Measurements from ENCODE around the gene RHBDL1. TPM values are rescaled to one million over a fixed set of nuclear protein-coding genes. Genes with fewer than 3 reads are reported as not detected.

Gene RHBDL1
- total RNA-seq, 1 donor from 2014 or later: 0.24 TPM

DNA sequence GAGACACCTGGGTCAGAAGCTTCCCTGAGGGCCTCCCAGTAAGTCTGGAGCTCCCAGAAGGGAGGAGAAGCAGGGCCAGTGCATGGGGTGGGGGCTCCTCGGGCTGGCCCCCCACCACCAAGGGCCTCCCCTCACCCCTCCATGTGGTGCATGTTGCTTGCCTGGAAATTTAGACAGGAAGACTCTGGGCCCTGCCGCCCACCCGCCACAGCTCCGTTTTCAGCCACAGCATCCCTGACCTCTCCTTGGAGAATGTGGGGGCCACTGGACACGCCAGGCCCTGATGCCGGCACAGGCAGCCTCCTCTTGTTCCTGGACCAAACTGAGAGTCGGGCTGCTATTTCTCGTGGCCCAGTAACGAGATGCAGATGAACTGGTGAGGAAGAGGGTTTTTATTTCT lies 36.6 kb upstream of the RHBDL1 start:
- TF ChIP-seq, protein P1, sequence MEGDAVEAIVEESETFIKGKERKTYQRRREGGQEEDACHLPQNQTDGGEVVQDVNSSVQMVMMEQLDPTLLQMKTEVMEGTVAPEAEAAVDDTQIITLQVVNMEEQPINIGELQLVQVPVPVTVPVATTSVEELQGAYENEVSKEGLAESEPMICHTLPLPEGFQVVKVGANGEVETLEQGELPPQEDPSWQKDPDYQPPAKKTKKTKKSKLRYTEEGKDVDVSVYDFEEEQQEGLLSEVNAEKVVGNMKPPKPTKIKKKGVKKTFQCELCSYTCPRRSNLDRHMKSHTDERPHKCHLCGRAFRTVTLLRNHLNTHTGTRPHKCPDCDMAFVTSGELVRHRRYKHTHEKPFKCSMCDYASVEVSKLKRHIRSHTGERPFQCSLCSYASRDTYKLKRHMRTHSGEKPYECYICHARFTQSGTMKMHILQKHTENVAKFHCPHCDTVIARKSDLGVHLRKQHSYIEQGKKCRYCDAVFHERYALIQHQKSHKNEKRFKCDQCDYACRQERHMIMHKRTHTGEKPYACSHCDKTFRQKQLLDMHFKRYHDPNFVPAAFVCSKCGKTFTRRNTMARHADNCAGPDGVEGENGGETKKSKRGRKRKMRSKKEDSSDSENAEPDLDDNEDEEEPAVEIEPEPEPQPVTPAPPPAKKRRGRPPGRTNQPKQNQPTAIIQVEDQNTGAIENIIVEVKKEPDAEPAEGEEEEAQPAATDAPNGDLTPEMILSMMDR (IDR thresholded peaks at IDR 0.05): no peak
- Mint-ChIP-seq H3K36me3 (ENCODE audit: low read depth) (peaks cover 6% of the 10 kb centered on the region), H3K27ac (peak overlapping the region; percentile 53), H3K9me3 (no peaks in the 10 kb centered on the region), H3K4me1 (peaks cover 36% of the 10 kb centered on the region), H3K27me3 (no peaks in the 10 kb centered on the region), H3K4me3 (peak overlapping the region; percentile 11)
- ChIA-PET POLR2A (no interaction called here), CTCF (no interaction called here)
- intact Hi-C loops (cut with micrococcal nuclease): no loop called here
- no peak for ATAC-seq (ENCODE audit: low read depth)
- no peak for DNase-seq

DNA sequence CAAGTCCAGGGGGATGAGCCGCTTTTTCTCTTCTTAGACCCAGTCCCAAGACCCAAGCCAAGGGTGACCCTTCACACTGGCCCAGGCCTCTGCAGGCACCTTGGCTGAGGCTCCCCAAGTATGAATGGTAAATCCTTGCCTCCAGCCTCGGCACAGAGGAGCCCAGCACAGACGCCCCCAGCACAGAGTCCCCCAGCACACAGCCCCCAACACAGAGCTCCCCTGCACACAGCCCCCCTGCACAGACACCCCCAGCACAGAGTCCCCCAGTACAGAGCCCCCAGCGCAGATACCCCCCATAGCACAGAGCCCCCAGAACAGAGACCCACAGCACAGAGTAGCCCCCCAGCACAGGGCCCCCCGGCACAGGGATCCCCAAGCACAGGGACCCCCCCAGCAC lies 34.9 kb upstream of the RHBDL1 start:
- intact Hi-C loops (cut with micrococcal nuclease): no loop called here
- Mint-ChIP-seq H3K27me3 (no peaks in the 10 kb centered on the region), H3K4me3 (peak overlapping the region; percentile 4), H3K4me1 (peaks cover 38% of the 10 kb centered on the region), H3K36me3 (ENCODE audit: low read depth) (peaks cover 6% of the 10 kb centered on the region), H3K27ac (no peak overlapping the region), H3K9me3 (no peaks in the 10 kb centered on the region)
- ChIA-PET CTCF (no interaction called here), POLR2A (interaction anchor here (0.7 to 1.1 kb wide), 3 partner anchors 19 to 239 kb away, joined by 5 to 9 read pairs (median 6); partner anchors contain the start of gene DECR2)
- DNase-seq (no peak), ATAC-seq (ENCODE audit: low read depth) (no peak)
- TF ChIP-seq, protein P1 (IDR thresholded peaks at IDR 0.05): no peak

DNA sequence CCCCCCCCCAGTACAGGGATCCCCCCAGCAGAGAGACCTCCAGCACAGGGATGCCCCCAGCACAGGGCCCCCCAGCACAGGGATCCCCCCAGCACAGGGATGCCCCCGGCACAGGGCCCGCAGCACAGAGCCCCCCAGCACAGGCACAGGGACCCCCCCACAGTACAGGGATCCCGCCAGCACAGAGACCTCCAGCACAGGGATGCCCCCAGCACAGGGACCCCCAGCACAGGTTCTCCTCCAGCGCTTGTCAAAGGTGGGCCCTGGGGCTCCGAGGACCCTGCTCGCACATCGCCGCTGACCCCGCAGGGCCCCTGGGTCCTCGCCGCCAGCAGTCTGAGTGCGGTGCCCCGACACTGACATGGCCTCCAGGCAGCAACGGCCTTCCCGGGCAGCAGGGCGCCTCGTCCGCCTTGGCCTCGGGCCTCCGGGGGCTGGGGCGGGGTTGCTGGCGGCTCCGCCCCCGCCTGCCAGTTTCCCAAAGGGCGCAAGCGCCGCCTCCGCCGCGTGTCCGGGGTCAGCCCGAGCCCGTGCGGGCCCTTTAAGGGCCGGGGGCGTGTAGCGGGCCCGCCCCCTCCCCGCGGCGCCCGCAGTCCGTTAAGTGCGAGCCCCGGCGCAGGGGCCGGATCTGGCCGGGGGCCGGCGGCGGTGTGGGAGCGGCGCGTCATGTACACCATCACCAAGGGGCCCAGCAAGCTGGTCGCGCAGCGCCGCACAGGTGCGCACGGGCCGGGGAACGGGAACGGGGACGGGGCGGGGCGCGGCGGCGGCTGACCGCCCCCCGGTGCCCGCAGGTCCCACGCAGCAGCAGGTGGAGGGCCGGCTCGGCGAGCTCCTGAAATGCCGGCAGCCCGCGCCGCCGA lies 33.9 kb upstream of the RHBDL1 start, which contains the start of gene MCRIP2:
MCRIP2 (plus strand) TSS at position 503 of the 863 bp plus-strand sequence; CDS start at position 667, 164 bp downstream.
- DNase-seq (peak; percentile 78), ATAC-seq (ENCODE audit: low read depth) (peak; percentile 43)
- no peaks in the 10 kb centered on the region for H3K27me3 Mint-ChIP-seq
- H3K4me3 Mint-ChIP-seq: peak within 1 kb of the TSS; percentile 71
- H3K4me1 Mint-ChIP-seq: peaks cover 35% of the 10 kb centered on the region
- H3K9me3 Mint-ChIP-seq: no peaks in the 10 kb centered on the region
- H3K36me3 Mint-ChIP-seq (ENCODE audit: low read depth): peaks cover 3% of the 10 kb centered on the region
- intact Hi-C loops (cut with micrococcal nuclease): no loop called here
- no peak within 1 kb of the TSS for H3K27ac Mint-ChIP-seq
- TF ChIP-seq, protein P1 (IDR thresholded peaks at IDR 0.05): no peak
- POLR2A ChIA-PET: interaction anchor here (1.0 to 1.2 kb wide), 2 partner anchors 80 to 115 kb away, joined by 3 read pairs; partner anchors contain the start of genes ANTKMT and CAPN15
- CTCF ChIA-PET: no interaction called here

DNA sequence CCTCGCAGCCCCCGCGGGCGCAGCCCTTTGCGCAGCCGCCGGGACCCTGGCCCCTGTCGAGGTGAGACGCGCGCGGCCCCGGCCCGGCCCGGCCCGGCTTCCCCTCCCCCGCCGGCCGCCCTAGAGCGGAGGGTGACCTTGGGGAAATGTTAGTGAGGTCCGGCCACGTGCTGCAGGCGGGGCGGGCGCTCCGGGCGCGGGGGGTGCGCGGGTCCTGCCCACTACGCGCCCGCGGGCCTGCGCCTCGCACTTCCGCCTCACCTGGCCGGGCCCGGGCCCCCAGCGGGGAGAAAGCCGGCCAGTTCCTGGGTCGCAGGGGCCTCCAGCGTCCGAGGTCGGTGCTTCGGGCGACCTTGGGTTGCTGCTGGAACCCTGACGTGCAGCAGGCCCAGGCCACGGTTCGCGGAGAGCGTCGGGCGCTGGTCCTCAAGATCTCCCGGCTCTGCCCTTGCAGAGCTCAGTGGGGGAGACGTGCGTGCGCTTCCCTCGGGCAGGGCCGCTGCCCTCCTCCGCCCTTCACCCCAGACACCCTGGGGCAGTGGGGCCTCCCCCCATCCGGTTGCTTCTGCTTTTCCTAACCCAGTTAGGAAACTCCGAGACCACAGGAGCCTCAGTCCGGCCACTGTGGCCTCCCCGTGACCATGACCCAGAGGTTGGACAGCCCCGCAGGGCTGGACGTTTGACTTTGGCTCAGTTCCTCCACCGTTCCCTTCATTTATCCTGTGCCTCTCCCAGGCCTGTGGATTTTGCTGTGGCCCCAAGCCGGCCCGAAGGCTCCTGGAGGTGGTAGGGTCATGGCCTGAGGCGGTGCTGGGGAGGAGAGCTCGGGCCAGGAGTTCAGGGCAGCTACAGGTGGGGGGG lies 33.1 kb upstream of the RHBDL1 start:
- ChIA-PET POLR2A (interaction anchor here (1.0 to 1.2 kb wide), 2 partner anchors 79 to 115 kb away, joined by 3 read pairs; partner anchors contain the start of genes ANTKMT and CAPN15), CTCF (no interaction called here)
- intact Hi-C loops (cut with micrococcal nuclease): no loop called here
- Mint-ChIP-seq H3K4me1 (peaks cover 37% of the 10 kb centered on the region), H3K9me3 (no peaks in the 10 kb centered on the region), H3K27ac (peak overlapping the region; percentile 46), H3K4me3 (peak overlapping the region; percentile 71), H3K36me3 (ENCODE audit: low read depth) (no peaks in the 10 kb centered on the region), H3K27me3 (no peaks in the 10 kb centered on the region)
- TF ChIP-seq, protein P1 (IDR thresholded peaks at IDR 0.05): no peak
- ATAC-seq (ENCODE audit: low read depth) (peak; percentile 35), DNase-seq (peak; percentile 44)

Data from activated B cell treated with CpG ODN at 0.5 μM for 24 hours (primary cell).